Stimulated activated naive CD8-positive, alpha-beta T cell treated with anti-CD3 and anti-CD28 coated beads, Interleukin-15, Interleukin-2, amounts not matched to agents 100 U/mL and 50 U/mL, for 24 hours (primary cell): ENCODE data around the gene PAQR6.

ENCODE experiments used
- ATAC-seq: fragments of 150-1000 bp; cut with Tn5 transposase; one replicate; pipeline ENCODE4 v1.10.0; 2021
- DNase-seq: peaks from one replicate; pipeline ENCODE4 v3.0.0; 2021

Gene PAQR6

GRCh38 chr1:156263288-156263655 is 15.4 kb upstream of the PAQR6 start:
- no peak for ATAC-seq

GRCh38 chr1:156262461-156263287 is 14.8 kb upstream of the PAQR6 start:
- peak; percentile 84 for ATAC-seq
- DNase-seq, result no peak

More at GRCh38 chr1:156263288-156263655, 15.4 kb upstream of the PAQR6 start:
- DNase-seq, result no peak

GRCh38 chr1:156260896-156261295 is 13.0 kb upstream of the PAQR6 start:
- ATAC-seq (no peak), DNase-seq (no peak)

GRCh38 chr1:156259805-156260204 is 11.9 kb upstream of the PAQR6 start:
- DNase-seq (no peak), ATAC-seq (no peak)

- ATAC-seq (no peak), DNase-seq (no peak)
Measured at GRCh38 chr1:156258859-156259258, 11.0 kb upstream of the PAQR6 start.

GRCh38 chr1:156257711-156258110 is 9.9 kb upstream of the PAQR6 start:
- DNase-seq, result no peak
- no peak for ATAC-seq

GRCh38 chr1:156253634-156254033 is 5.8 kb upstream of the PAQR6 start:
- DNase-seq, result no peak
- no peak for ATAC-seq

- ATAC-seq (no peak), DNase-seq (no peak)
Measured at GRCh38 chr1:156251527-156251926, 3.7 kb upstream of the PAQR6 start.

GRCh38 chr1:156249593-156249992 is 1.7 kb upstream of the PAQR6 start:
- ATAC-seq, result no peak
- no peak for DNase-seq

- ATAC-seq (no peak), DNase-seq (no peak)
Measured at GRCh38 chr1:156248323-156248683, 447 bp upstream of the PAQR6 start.

GRCh38 chr1:156246781-156247459 is 936 bp downstream of the PAQR6 start:
- DNase-seq (no peak), ATAC-seq (no peak)

GRCh38 chr1:156246241-156246780 is 1.5 kb downstream of the PAQR6 start:
- ATAC-seq (no peak), DNase-seq (no peak)

GRCh38 chr1:156245451-156246232 is 2.2 kb downstream of the PAQR6 start:
- DNase-seq (peak; percentile 52), ATAC-seq (peak; percentile 29)

- ATAC-seq, result no peak
Measured at GRCh38 chr1:156244712-156245111, 3.1 kb downstream of the PAQR6 start.

GRCh38 chr1:156244126-156244525 is 3.7 kb downstream of the PAQR6 start:
- DNase-seq, result no peak
- no peak for ATAC-seq

More at GRCh38 chr1:156244712-156245111, 3.1 kb downstream of the PAQR6 start:
- DNase-seq, result no peak

- DNase-seq, result no peak
- ATAC-seq, result no peak
Measured at GRCh38 chr1:156242738-156243137, 5.1 kb downstream of the PAQR6 start.

- no peak for ATAC-seq
- DNase-seq, result no peak
Measured at GRCh38 chr1:156241926-156242325, 5.9 kb downstream of the PAQR6 start, which contains the start of gene BGLAP. Gene BGLAP, plus strand, starts transcription at chr1:156242184. Its CDS starts 48 bp downstream, at chr1:156242232.

- DNase-seq (no peak), ATAC-seq (no peak)
Measured at GRCh38 chr1:156241311-156241811, 6.5 kb downstream of the PAQR6 start.

GRCh38 chr1:156238248-156238647 is 9.6 kb downstream of the PAQR6 start:
- ATAC-seq (peak; percentile 55), DNase-seq (no peak)

- ATAC-seq (no peak), DNase-seq (no peak)
Measured at GRCh38 chr1:156236164-156236563, 11.7 kb downstream of the PAQR6 start.

- DNase-seq (no peak), ATAC-seq (no peak)
Measured at GRCh38 chr1:156233426-156234127, 14.3 kb downstream of the PAQR6 start.
